Adrenal gland (tissue), 12 donors: Measurements from ENCODE around the gene C14orf93. TPM values are rescaled to one million over a fixed set of nuclear protein-coding genes. Genes with fewer than 3 reads are reported as not detected.

Source experiments
- DNase-seq, 7 donors: peaks; one replicate each; pipeline ENCODE4 v3.0.0-alpha.2; 2019 to 2020
- H3K27ac ChIP-seq, 5 donors: fragments of 200-600 bp; sonication (generic) in 4 of 5; 1 replicate in 3 of 5; 2 replicates in 2 of 5; pipeline versions ENCODE4 v1.5.1 to v1.8.0; 2016 to 2020; ENCODE audit warnings: mild to moderate bottlenecking in 1 of 5
- H3K27me3 ChIP-seq: fragments of 200-600 bp; 2 replicates; pipeline ENCODE4 v1.8.0; 2021
- H3K36me3 ChIP-seq, 2 donors: fragments of 200-600 bp; replicated peaks in 1 of 2; 1 replicate in 1 of 2; 2 replicates in 1 of 2; pipeline versions ENCODE4 v1.5.1 to v1.8.0; 2018 to 2022
- H3K4me1 ChIP-seq, 2 donors: fragments of 200-600 bp; replicated peaks in 1 of 2; 1 replicate in 1 of 2; 2 replicates in 1 of 2; pipeline versions ENCODE4 v1.5.1 to v1.8.0; 2018 to 2021
- H3K4me3 ChIP-seq, 4 donors: fragments of 200-600 bp; sonication (generic) in 3 of 4; one replicate each; pipeline ENCODE4 v1.5.1; 2016 to 2018
- H3K9me3 ChIP-seq, 3 donors: fragments of 200-600 bp; sonication (generic) in 1 of 3; replicated peaks in 1 of 3; 1 replicate in 2 of 3; 2 replicates in 1 of 3; pipeline versions ENCODE4 v1.5.1 to v1.8.0; 2016 to 2021
- POLR2A ChIP-seq, 2 donors: fragments of 450-650 bp; IDR thresholded peaks; one replicate each; pipeline ENCODE4 v1.6.1; 2017; ENCODE audit warnings: antibody characterized with exemption in 2 of 2, mild to moderate bottlenecking in 2 of 2, moderate library complexity in 1 of 2
- WGBS, 4 donors: extraction: QIAGEN DNeasy Blood & Tissue Kit in 2 of 4; methylation state at CpG; one replicate each; pipeline versions ENCODE4 v1.1.5 to v1.1.7; 2013 to 2017; 5-methylcytosine and 5-hydroxymethylcytosine counted together
- intact Hi-C, 2 donors: fragments of 100-400 bp; cut with DNase I; formaldehyde crosslinking; loops; one replicate each; pipeline versions ENCODE4 v1.14.1 to v1.15.0; 2022 to 2023
- polyA plus RNA-seq, 3 donors: library from polyadenylated mRNA; stranded (reverse); fragments of 200-250 nt in 2 of 3; fragments of 350-450 nt in 1 of 3; fragmentation: Illumina TruSeq in 1 of 3; extraction: RNeasy Lipid Tissue Mini Kit (QIAGEN cat#74804) in 1 of 3; gene quantifications; one replicate each; pipeline ENCODE4 v1.2.3, GENCODE V29; 2013 to 2014
- total RNA-seq, 9 donors: library from RNA; depleted of rRNA in 4 of 9; stranded (reverse); fragments of >200 nt in 4 of 9; fragments of 120-200 nt in 1 of 9; fragmentation: NEBNext Ultra II Directional in 1 of 9; extraction: Animal tissue kit (Norgen Biotek cat#: 25700) in 1 of 9; gene quantifications; one replicate each; pipeline versions ENCODE4 v1.1.0 to v1.2.4, GENCODE V29; 2013 to 2023
- TF ChIP-seq, protein P1 (sequence below), 6 experiments: fragments of 450-650 bp in 4 of 6; fragments of 200-600 bp in 2 of 6; sonication (generic) in 1 of 6; IDR thresholded peaks; 1 replicate in 5 of 6; 2 replicates in 1 of 6; pipeline versions ENCODE4 v1.5.1 to v1.8.0; 2016 to 2021; ENCODE audit warnings: antibody characterized with exemption in 6 of 6, mild to moderate bottlenecking in 2 of 6, moderate library complexity in 1 of 6
- donor health status: healthy with polysubstance abuse.
- donor health status: Bipolar disorder and iron deficiency.
- donor health status: DM: yes; HTN: yes; CAD: no.
- donor health status: DM: no; HTN: no; CAD: no.
- donor health status: DM: no; HTN: no; CAD: no.
- donor health status: DM: yes; HTN: yes; CAD: no.

C14orf93 gene
- total and polyA plus RNA-seq, 12 donors: 2.9 to 12.5 (median 7.8) TPM

DNA sequence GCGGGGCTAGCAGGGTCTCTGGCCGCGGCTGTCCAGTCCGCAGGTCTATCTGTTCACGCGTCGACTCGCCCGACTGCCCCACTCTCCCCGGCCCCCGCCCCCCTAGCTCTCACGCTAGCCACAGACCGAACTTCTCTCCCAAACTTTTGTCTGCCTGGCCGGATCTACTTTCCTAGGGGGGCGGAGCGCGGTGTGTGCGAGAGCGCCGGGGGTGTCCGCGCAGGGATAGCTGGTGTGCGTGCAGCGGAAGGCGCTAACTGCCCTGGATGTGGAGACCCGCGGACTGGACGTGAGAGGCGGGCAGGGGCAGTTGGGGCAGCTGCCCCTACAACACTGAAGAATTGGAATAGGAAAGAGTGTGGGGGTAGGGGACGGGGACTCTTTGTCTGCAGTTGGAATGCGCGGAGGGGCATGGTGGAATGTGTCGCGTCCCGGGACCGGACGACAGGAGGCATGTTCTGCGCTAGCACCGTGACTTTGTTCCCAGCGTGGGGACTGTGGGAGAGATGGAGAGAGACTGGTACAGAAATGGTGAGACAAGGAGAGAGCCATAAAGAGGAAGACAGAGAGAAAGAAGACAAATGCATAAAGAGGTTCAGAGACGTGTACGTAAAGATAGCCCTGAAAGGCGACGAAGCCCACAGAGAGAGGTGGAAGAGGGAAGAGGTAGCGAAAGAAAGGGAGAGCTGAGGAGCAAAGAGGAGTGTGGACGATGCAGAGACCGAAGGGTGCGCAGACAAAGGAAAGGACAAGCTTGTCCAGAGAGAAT is 27.3 kb downstream of the C14orf93 start, which contains the start of gene AJUBA:
TSS of gene AJUBA (minus strand) at position 75 of the 769 bp plus-strand sequence. CDS start 285 bp downstream, outside the sequence.
- Histone ChIP-seq H3K4me1 (peaks cover 9 to 20% of the 10 kb centered on the region in 2 donors), H3K27me3 (no peaks in the 10 kb centered on the region), H3K36me3 (no peaks in the 10 kb centered on the region), H3K9me3 (no peaks in the 10 kb centered on the region), H3K27ac (peak within 1 kb of the TSS in 4 of 5 donors; percentile 0 to 90 (median 50)), H3K4me3 (peak within 1 kb of the TSS; percentile 35 to 92 (median 54))
- 0 to 1% (median 1%) methylated on average over 29 to 48 of the region's 48 CpGs for WGBS, 4 donors
- peak; percentile 82 to 92 (median 87) for DNase-seq
- intact Hi-C loops: loop anchor here in 1 of 2 donors (10.0 kb wide), 1 partner anchor 48 kb away; no protein-coding TSS in a partner anchor
- TF ChIP-seq POLR2A (IDR thresholded peaks at IDR 0.05): peak in 1 of 2 donors; percentile 47
- TF ChIP-seq, protein P1, sequence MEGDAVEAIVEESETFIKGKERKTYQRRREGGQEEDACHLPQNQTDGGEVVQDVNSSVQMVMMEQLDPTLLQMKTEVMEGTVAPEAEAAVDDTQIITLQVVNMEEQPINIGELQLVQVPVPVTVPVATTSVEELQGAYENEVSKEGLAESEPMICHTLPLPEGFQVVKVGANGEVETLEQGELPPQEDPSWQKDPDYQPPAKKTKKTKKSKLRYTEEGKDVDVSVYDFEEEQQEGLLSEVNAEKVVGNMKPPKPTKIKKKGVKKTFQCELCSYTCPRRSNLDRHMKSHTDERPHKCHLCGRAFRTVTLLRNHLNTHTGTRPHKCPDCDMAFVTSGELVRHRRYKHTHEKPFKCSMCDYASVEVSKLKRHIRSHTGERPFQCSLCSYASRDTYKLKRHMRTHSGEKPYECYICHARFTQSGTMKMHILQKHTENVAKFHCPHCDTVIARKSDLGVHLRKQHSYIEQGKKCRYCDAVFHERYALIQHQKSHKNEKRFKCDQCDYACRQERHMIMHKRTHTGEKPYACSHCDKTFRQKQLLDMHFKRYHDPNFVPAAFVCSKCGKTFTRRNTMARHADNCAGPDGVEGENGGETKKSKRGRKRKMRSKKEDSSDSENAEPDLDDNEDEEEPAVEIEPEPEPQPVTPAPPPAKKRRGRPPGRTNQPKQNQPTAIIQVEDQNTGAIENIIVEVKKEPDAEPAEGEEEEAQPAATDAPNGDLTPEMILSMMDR (IDR thresholded peaks at IDR 0.05): peak in 1 of 6 experiments; percentile 19

DNA sequence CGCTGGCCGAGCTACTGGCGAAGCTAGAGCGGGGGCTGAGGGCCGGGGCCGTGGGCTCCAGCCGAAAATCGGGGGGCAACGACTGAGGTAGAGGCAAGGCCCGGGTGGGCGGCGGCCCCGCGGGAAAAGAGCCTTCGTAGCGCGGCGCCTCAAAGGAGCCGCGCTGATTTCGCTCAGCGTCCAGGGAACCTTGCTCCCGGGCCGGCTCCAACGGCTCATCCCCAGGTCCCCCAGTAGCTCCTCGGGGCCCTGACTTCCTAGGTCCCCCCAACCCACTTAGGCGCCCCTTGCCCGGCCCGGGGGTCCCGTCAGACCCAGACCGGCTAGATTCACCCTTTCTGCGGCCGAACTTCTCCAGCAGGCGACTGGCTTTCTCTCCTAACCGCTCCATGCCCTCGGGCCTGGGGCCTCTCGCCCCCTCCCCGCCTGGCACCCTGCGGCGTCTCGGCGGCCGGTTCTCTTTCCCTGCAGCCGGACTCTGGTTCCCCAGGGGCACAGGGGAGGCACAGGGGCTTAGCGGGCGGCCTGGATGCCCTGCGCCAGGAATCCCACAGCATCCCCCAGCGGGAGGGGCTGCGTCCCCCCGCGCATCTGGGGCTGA is 28.0 kb downstream of the C14orf93 start:
- H3K9me3 ChIP-seq: no peaks in the 10 kb centered on the region
- peak overlapping the region; percentile 35 to 92 (median 54) for H3K4me3 ChIP-seq
- peak overlapping the region in 3 of 5 donors; percentile 41 to 90 (median 52) for H3K27ac ChIP-seq
- peaks cover 13 to 20% of the 10 kb centered on the region in 2 donors for H3K4me1 ChIP-seq
- intact Hi-C loops: loop anchor here in 1 of 2 donors (10.0 kb wide), 1 partner anchor 47 kb away; no protein-coding TSS in a partner anchor
- DNase-seq: no peak
- TF ChIP-seq, protein P1 (IDR thresholded peaks at IDR 0.05): no peak
- TF ChIP-seq POLR2A (IDR thresholded peaks at IDR 0.05): no peak
- 0 to 2% (median 1%) methylated on average over 14 to 51 of the region's 51 CpGs for WGBS, 4 donors
- no peaks in the 10 kb centered on the region for H3K27me3 ChIP-seq
- H3K36me3 ChIP-seq: no peaks in the 10 kb centered on the region

DNA sequence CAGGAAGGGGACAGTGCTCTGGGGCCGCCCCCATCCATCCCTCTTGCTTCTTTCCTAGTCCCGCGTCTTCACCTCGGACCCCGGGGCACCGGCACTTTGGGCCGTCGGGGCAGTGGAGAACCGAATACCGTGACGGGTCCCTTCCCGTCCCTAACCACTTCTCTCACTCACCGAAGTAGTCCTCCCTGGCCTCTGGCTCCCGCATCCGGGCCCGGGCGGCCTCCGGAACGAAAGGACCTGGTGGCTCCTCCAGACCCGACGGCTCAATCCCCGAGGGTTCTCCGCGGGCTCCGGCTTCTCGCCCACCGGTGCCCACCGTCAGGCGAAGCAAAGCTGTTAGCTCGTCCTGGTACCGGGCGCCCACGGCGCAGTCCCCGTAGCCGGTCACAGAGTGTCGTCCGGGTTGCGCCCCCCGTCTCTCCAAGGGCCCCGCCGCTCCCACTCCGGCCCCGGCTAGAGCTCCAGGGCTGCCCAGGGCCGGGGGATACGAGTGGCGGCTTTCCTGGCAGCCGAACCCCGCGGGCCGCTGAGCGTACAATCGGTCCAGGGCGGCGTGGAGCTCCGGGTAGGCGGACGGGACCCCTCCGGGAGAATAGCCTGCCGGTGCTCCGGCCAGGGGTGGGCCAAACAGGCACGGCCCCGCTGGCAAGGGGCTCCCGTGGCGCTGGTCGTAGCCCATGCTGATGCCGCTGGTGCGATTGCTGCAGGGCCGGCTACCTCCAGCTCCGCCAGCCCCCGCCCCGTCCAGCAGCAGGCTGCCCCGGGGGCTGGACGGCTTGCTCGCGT is 28.7 kb downstream of the C14orf93 start:
- H3K4me1 ChIP-seq: peaks cover 13 to 24% of the 10 kb centered on the region in 2 donors
- intact Hi-C loops: loop anchor here in 1 of 2 donors (10.0 kb wide), 1 partner anchor 46 kb away; no protein-coding TSS in a partner anchor
- H3K27ac ChIP-seq: peak overlapping the region in 3 of 5 donors; percentile 0 to 90 (median 58)
- no peaks in the 10 kb centered on the region for H3K9me3 ChIP-seq
- WGBS, 4 donors: 2 to 5% (median 3%) methylated on average over 21 to 76 of the region's 76 CpGs
- H3K36me3 ChIP-seq: no peaks in the 10 kb centered on the region
- H3K4me3 ChIP-seq: peak overlapping the region in 2 of 4 donors; percentile 58 to 92
- peak in 3 of 7 donors; percentile 16 to 50 (median 41) for DNase-seq
- no peak for TF ChIP-seq POLR2A (IDR thresholded peaks at IDR 0.05)
- TF ChIP-seq, protein P1 (IDR thresholded peaks at IDR 0.05): no peak
- H3K27me3 ChIP-seq: no peaks in the 10 kb centered on the region
